SJCRH30 (cell line): Measurements from ENCODE around the gene PRAMEF10. TPM values are rescaled to one million over a fixed set of nuclear protein-coding genes. Genes with fewer than 3 reads are reported as not detected.
"Not testable (repeated sequence)": the region's sequence is repeated elsewhere in the genome, so short reads cannot be mapped to it uniquely, and the experiment has no call there.

Experiments
- DNase-seq, 2 experiments: peaks; one replicate each; pipeline ENCODE4 v3.0.0-alpha.2; 2015 to 2020
- H3K27ac ChIP-seq: fragments of 250-450 bp; sonication (Bioruptor Pico); 2 replicates; pipeline ENCODE4 v1.5.1; 2020; ENCODE audit warnings: mild to moderate bottlenecking, moderate library complexity
- H3K27me3 ChIP-seq: fragments of 250-450 bp; sonication (Bioruptor Pico); 2 replicates; pipeline ENCODE4 v1.5.1; 2020; ENCODE audit warnings: mild to moderate bottlenecking, moderate library complexity
- H3K36me3 ChIP-seq: fragments of 250-450 bp; sonication (Bioruptor Pico); 2 replicates; pipeline ENCODE4 v1.5.1; 2020; ENCODE audit warnings: mild to moderate bottlenecking, moderate library complexity
- H3K4me1 ChIP-seq: fragments of 250-450 bp; sonication (Bioruptor Pico); 2 replicates; pipeline ENCODE4 v1.5.1; 2020; ENCODE audit warnings: mild to moderate bottlenecking, moderate library complexity
- H3K4me3 ChIP-seq: fragments of 250-450 bp; sonication (Bioruptor Pico); 2 replicates; pipeline ENCODE4 v1.5.1; 2020; ENCODE audit warnings: mild to moderate bottlenecking, moderate library complexity
- H3K9me3 ChIP-seq: fragments of 250-450 bp; sonication (Bioruptor Pico); replicated peaks from 2 replicates; pipeline ENCODE4 v1.5.1; 2020; ENCODE audit warnings: mild to moderate bottlenecking, moderate library complexity
- total RNA-seq: library from RNA; depleted of rRNA; stranded (reverse); fragments of >200 nt; shearing (Covaris generic); gene quantifications from 2 replicates; pipeline ENCODE4 v1.2.3, GENCODE V29; 2014; rRNA removed

Gene PRAMEF10
- not detected in 2 replicates for total RNA-seq

GRCh38 chr1:12898170-12898569, at the start of gene PRAMEF10:
Gene PRAMEF10, minus strand, starts transcription at chr1:12898270. Its CDS starts 2,423 bp downstream, at chr1:12895847.
- H3K27me3 ChIP-seq, H3K4me3 ChIP-seq, DNase-seq, H3K9me3 ChIP-seq, H3K4me1 ChIP-seq, H3K27ac ChIP-seq, H3K36me3 ChIP-seq: not testable (repeated sequence)

GRCh38 chr1:12947480-12947879, 49.4 kb upstream of the PRAMEF10 start, which contains the start of gene PRAMEF6:
Gene PRAMEF6, minus strand, starts transcription at chr1:12947580. Its CDS starts 5,062 bp downstream, at chr1:12942518.
- H3K9me3 ChIP-seq, H3K4me3 ChIP-seq, H3K27ac ChIP-seq, H3K4me1 ChIP-seq, H3K27me3 ChIP-seq, DNase-seq, H3K36me3 ChIP-seq: not testable (repeated sequence)

DNA sequence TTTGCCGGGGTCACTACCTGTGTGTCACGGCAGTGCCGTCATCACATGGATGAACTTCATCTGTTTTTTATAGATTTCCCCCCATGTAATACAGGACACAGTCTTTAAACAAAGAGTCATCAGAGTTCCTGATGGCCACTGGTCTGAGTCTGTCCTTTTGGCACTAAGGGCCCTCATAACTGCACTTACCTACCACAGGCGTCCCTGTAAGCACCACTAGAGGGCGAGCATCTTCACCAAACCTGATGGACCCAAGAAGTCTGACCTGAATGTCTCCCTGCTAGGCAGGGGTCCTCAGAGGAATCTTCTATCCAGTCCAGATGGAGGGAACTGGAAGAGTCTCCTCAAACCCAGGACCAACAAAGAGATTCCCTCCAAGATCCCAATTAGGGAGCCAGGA, 26.3 kb upstream of the PRAMEF10 start:
- H3K36me3 ChIP-seq, H3K27ac ChIP-seq, DNase-seq, H3K27me3 ChIP-seq, H3K4me3 ChIP-seq, H3K4me1 ChIP-seq, H3K9me3 ChIP-seq: not testable (repeated sequence)

DNA sequence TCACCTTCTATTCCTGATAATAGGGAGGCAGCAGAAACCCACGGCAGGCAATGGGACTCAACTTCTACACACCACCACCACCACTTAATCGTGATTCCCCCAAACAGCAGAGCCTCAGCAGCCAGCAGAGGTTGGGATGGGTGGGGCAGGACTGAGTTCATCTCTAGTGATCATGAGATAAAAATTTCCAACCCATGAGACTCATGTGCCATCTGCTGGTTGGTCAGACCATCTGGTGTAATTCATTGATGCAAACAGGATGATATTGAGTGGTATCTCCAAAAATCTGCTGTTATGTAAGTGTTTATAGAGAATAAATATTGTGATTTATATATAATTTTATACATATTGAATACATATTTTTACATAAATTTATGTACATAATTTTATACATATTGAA, 23.7 kb upstream of the PRAMEF10 start:
- not testable (repeated sequence) for DNase-seq, H3K27me3 ChIP-seq, H3K9me3 ChIP-seq

DNA sequence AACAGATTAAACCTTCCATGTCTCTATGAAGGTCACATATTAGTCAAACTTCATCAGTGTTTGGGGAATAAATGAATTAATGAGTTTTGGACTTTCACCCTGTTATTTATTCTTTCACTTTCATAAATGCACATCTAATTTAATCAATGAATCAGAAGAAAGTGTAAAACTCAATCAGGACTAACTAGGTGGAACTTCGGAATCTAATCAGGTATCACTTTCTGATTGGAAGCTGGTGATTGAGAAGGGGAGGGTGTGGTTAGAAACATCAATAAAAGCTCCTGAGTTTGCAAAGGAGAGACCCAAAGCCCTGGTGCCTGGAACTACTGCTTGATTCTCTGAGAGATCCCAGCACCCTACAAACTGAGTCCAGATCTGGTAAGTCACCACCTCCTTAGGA, 18.2 kb upstream of the PRAMEF10 start, which contains the start of gene PRAMEF7:
TSS of gene PRAMEF7 (plus strand) at position 301 of the 400 bp plus-strand sequence. CDS start 1,083 bp downstream, outside the sequence.
- H3K4me1 ChIP-seq, H3K9me3 ChIP-seq, H3K4me3 ChIP-seq, H3K36me3 ChIP-seq, H3K27me3 ChIP-seq, DNase-seq, H3K27ac ChIP-seq: not testable (repeated sequence)

More for the DNA sequence above, 23.7 kb upstream of the PRAMEF10 start:
- not testable (repeated sequence) for H3K36me3 ChIP-seq, H3K4me3 ChIP-seq, H3K4me1 ChIP-seq, H3K27ac ChIP-seq

DNA sequence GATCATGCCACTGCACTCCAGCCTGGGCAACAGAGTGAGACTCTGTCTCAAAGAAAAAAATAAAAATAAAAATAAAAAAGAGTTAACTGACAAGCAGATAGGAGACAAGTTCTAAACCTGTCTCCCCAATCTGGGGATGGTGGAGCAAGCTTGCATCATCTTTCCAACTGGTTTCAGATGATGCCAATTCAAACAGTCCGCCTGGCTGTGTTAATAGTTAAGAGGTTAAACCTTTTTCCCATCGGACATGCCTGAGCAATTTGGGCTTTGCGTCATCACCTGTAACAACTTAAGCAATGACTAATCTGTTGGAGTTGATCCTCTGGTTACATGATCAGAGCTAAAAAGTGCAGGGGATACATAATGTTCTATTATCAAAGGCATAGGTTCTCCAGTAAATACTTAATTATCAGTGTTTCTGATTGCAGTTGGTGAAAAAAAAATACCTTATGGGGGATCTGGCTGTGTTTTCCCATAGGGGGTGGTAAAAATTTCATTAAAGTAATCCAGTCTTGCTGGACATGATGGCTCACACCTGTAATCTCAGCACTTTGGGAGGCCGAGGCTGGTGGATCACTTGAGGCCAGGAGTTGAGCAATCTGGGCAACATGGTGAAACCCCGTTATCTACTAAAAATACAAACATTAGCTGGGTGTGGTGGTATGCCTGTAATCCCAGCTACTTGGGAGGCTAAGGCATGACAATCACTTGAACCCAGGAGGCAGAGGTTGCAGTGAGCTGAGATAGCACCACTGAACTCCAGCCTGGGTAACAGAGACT, 5.9 kb upstream of the PRAMEF10 start:
- not testable (repeated sequence) for H3K36me3 ChIP-seq, DNase-seq, H3K4me1 ChIP-seq, H3K27ac ChIP-seq, H3K4me3 ChIP-seq, H3K9me3 ChIP-seq, H3K27me3 ChIP-seq

DNA sequence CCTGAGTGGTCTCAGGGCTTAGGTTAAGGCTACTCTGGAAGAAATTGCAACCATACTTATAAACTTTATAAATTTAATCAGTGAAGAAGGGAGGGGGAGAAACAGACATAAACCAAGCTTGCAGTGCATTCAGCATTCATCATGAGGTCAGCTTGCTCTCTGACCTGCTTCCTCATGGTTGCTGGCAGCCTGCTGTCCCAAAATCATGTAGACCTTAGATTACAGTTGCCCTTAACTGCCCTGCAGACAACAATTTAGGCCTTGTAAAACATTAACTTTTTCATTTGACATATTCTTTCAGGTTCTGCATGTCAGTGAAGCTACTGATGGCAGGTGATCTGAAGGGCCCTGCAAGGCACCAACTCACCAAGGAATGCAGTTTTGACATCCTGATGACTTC, 1.1 kb upstream of the PRAMEF10 start:
- not testable (repeated sequence) for H3K27me3 ChIP-seq, H3K36me3 ChIP-seq, H3K27ac ChIP-seq, H3K9me3 ChIP-seq, H3K4me3 ChIP-seq, DNase-seq, H3K4me1 ChIP-seq

DNA sequence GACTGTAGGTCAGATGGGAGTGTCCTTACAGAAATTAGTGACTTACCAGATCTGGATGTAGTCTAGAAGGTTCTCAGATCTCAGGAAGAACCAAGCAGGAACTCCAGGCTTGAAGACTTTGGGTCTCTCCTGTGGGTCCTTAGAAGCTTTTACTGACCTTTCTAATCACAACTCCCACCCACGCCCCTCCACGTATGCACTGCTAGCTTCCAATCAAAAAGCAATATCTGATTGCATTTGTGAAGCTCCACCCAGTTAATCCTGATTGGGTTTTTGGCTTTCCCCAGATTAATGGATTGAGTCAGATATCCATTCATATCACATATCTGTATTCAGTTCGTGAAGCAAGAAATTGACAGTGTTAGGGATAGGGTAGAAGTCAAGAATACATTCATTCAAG, 12.0 kb downstream of the PRAMEF10 start, which contains the start of gene PRAMEF4:
TSS of gene PRAMEF4 (minus strand) at position 101 of the 400 bp plus-strand sequence. CDS start 2,807 bp downstream, outside the sequence.
- H3K9me3 ChIP-seq, H3K4me1 ChIP-seq, H3K27ac ChIP-seq, H3K36me3 ChIP-seq, H3K27me3 ChIP-seq, H3K4me3 ChIP-seq, DNase-seq: not testable (repeated sequence)

- not testable (repeated sequence) for DNase-seq, H3K4me1 ChIP-seq, H3K4me3 ChIP-seq, H3K9me3 ChIP-seq, H3K27me3 ChIP-seq, H3K27ac ChIP-seq, H3K36me3 ChIP-seq
These were observed 19.6 kb downstream of the PRAMEF10 start for GRCh38 chr1:12878453-12878852.

DNA sequence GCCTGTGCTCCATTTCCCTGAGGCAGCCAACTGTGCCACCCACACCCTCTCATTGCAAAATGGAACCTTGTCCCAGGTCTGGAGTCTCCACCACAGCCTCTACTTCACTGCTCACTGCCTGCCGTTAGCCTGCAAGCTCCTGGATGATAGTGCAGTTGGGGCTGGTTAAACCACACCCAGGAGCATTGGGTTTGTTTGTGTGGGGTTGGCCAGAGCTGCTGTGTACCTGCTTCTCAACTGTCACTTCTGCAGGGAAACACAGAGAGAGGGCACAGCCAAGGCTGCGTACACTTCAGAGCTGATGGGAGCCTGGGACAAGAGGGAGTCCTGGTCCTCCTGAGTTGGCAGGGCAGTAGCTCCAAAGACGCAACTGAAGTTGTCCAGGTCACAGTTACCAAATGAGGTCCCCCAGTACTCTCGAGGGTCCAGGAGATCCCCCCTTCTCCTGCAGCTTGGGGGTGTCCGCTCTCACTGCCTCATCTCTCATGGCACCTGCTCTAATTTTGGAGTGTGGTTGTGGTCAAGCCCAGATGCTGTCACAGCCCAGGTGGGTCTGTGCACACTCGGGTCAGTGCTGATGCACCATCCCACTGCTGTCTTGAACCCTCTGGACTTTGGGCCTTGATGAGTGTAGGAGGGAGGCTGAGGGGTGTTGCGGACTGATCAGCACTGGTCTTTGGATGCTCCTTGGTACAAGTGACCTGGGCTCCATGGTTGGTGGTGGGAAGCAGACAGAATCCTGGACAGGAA, 34.8 kb downstream of the PRAMEF10 start:
- H3K36me3 ChIP-seq, H3K4me1 ChIP-seq, H3K27me3 ChIP-seq, H3K9me3 ChIP-seq, H3K4me3 ChIP-seq, DNase-seq, H3K27ac ChIP-seq: not testable (repeated sequence)

- H3K4me3 ChIP-seq, H3K9me3 ChIP-seq, H3K4me1 ChIP-seq, DNase-seq, H3K27me3 ChIP-seq, H3K36me3 ChIP-seq, H3K27ac ChIP-seq: not testable (repeated sequence)
These were observed 41.3 kb downstream of the PRAMEF10 start, which contains the start of gene PRAMEF2 for GRCh38 chr1:12856786-12857185. Gene PRAMEF2, plus strand, starts transcription at chr1:12857086. Its CDS starts 1,924 bp downstream, at chr1:12859010.

DNA sequence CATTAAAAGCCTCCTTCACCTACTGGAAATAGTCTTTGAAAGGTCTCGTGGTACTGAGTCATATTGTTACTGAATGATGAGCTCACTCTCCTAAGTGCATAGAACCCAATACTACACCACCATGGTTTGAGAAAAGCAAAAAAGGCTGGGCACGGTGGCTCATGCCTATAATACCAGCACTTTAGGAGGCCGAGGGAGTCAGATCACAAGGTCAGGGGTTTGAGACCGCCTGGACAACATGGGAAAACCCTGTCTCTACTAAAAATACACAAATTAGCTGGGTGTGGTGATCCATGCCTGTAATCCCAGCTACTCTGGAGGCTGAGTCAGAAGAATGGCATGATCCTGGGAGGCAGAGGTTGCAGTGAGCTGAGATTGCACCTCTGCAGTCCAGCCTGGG, 46.3 kb downstream of the PRAMEF10 start:
- DNase-seq, result no peak
- H3K9me3 ChIP-seq, result no peaks in the 10 kb centered on the region
- H3K27ac ChIP-seq, result no peak overlapping the region
- no peak overlapping the region for H3K4me3 ChIP-seq
- H3K4me1 ChIP-seq, result no peaks in the 10 kb centered on the region
- no peaks in the 10 kb centered on the region for H3K27me3 ChIP-seq
- H3K36me3 ChIP-seq, result no peaks in the 10 kb centered on the region

GRCh38 chr1:12848620-12849019, 49.5 kb downstream of the PRAMEF10 start, which contains the start of gene HNRNPCL1:
Gene HNRNPCL1, minus strand, starts transcription at chr1:12848720. Its CDS starts 431 bp downstream, at chr1:12848289.
- not testable (repeated sequence) for H3K27me3 ChIP-seq, H3K27ac ChIP-seq, H3K9me3 ChIP-seq, DNase-seq, H3K36me3 ChIP-seq, H3K4me3 ChIP-seq, H3K4me1 ChIP-seq
